ENCODE results near the gene PPTC7. TPM values are rescaled to one million over a fixed set of nuclear protein-coding genes. Genes with fewer than 3 reads are reported as not detected.
"Not testable (repeated sequence)": the region's sequence is repeated elsewhere in the genome, so short reads cannot be mapped to it uniquely, and the experiment has no call there.

Gene PPTC7, protein sequence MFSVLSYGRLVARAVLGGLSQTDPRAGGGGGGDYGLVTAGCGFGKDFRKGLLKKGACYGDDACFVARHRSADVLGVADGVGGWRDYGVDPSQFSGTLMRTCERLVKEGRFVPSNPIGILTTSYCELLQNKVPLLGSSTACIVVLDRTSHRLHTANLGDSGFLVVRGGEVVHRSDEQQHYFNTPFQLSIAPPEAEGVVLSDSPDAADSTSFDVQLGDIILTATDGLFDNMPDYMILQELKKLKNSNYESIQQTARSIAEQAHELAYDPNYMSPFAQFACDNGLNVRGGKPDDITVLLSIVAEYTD
- 10.3 TPM for total RNA-seq

DNA sequence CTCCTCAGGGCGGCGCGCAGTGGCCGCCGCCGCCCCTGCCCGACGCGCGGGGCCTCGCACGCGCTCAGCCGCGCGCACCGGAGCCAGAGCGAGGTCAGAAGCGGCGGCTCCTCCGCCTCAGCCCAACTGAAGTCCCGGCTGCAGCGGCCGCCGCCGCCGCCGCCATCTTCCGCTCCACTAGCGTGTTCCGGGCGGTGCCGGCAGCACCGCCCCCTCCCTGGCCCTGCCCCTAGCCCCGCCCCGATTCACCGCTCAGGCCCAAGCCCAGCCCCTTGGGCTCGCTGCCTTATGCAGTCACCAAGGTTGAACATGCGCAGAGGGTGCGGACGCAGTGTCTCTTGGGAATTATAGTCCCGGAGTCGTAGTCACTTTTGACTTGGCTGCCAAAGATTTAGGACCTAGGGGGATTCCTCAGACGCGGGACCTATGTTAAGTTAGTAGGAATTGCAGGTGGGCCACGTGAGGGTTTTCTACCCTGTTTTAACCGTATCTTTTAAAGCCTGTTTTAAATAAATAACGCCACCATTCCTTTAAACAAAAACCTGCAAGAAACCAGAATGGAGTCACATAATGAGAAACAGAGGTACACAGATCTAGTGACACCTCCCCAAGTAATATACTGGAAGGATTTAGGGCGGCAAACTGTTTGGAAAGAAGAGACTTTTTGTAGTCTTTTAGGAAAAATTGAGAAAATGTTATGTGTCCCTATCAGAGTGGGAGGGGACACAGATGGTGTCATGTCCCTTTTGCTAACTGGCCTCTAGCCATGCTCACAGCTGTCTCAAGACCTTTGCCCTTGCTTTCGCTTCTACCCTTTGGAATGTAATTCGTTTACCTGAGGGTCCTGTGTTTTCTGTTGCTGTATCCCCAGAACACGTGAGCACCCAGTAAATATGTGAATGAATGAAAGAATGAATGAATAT lies at the start of gene PPTC7:
Gene PPTC7, minus strand, starts transcription at position 182 of the 923 bp plus-strand sequence. CDS start 287 bp downstream, outside the sequence.
- peak; percentile 96 for DNase-seq

DNA sequence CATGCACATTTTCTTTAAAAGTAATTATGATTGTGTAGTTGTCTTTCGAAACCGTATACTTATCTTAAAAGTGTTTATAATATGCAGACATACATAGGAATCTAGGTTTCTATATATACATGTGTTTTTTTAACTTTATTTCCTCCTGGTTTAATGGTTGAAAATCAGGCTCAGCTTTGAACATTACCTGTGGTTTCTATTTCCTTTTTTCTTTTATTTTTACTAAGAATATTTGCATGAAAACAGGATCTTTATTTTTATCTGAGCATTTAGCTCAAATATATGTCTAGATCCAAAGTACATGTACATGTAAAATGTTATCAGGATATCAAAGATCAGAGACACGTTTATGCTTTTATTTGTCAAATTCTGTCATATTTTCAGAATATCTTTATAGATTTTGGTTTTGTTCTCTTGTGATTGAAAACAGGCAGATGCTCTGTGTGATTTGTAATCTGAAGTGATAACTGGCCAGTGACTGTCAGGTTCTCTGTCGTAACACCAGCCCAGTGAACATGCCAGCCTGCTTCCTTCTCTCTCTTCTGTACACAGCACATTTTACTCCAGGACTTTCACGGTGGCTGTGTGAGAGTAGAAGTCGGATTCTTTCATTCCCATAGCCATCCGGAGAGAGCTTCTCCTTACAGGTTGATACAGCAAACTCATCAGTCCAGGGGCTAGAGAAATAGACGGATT lies 44.5 kb upstream of the PPTC7 start:
- no peak for DNase-seq

GRCh38 chr12:110622582-110622981 lies 39.5 kb upstream of the PPTC7 start:
- no peak for DNase-seq

DNA sequence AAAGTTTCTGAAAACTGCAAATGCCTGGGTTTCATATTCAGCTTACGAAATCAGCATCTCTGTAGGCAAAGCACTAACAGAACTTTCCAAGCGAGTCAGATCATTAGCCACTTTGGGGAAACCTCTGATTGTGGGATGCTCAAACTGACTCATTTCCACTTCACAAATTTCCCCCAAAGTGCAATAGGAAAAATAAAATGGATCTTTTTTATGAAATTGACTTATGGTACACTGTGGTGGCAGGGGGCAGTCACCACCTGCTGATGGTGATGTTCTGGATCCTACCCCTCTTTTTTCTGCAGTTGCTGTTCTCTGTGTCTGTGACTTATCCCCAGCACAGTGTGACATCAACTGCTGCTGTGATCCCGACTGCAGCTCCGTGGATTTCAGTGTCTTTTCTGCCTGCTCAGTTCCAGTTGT lies 36.4 kb upstream of the PPTC7 start:
- no peak for DNase-seq

GRCh38 chr12:110616471-110617115 lies 33.5 kb upstream of the PPTC7 start:
- no peak for DNase-seq

DNA sequence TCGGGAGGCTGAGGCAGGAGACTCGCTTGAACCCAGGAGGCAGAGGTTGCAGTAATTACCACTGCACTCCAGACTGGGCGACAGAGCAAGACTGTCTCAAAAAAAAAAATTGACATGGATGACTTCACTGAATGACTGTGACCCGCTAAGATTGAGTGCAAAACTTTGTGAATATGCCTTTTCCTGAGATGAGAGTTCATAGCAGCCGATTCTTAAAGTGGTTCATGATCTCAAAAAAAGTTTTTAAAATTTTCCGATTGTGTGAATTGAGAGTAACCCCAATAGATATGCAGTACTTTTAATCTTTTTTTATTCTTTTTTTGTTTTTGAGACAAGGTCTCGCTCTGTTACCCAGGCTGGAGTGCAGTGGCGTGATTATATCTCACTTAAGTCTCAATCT lies 32.1 kb upstream of the PPTC7 start:
- no peak for DNase-seq

DNA sequence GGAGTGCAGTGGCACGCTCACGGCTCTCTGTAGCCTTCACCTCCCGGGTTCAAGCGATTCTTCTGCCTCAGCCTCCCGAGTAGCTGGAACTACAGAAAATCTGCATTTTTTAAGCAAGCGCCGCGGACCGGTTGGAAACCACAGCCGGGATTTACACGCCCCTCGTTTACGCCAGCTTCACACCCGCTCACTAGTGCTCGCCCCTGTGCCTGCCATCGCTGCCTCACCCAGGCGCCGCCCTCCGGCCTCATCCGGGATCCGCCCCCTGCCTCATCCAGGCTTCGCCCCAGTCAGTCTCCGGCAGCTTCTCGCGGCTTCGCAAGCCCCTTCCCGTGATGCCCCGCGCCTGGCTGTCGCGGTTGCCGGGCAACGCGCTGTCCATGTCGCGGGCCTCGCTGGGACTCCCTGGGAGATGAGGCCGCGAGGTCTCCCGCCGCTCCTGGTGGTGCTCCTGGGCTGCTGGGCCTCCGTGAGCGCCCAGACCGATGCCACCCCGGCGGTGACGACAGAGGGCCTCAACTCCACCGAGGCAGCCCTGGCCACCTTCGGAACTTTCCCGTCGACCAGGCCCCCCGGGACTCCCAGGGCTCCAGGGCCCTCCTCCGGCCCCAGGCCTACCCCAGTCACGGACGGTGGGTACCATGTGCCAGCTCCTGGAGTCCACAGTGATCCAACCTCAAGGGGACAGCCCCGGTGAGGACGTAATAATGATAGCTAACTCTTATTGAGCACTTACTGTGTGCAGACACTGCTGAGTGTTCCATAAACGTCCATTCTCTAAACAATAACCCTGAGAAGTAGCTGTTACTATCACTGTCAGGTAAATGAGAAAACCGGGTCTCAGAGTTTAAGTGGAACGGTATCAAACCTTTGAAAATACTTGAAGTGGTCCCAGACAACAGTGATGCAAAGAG lies 30.9 kb upstream of the PPTC7 start, which contains the start of gene TCTN1:
Gene TCTN1, plus strand, starts transcription at position 359 of the 914 bp plus-strand sequence. Its CDS starts 54 bp downstream, at position 413.
- peak; percentile 96 for DNase-seq

- DNase-seq = no peak
Observed at GRCh38 chr12:110613071-110613770, 30.1 kb upstream of the PPTC7 start.

DNA sequence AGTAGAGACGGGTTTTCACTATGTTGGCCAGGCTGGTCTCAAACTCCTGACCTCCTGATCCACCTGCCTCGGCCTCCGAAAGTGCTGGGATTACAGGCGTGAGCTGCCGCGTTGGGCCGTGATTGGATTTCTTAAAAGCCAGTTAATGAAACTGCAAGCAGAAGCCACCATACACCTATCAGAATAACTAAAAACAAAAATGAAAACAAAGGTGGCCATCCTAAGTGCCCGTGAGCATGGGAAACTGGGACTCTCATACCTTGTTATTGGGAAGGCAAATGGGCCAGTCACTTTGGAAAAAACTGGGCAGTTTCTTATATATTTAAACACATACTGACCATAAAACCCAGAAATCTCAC lies 23.1 kb upstream of the PPTC7 start:
- no peak for DNase-seq

- not testable (repeated sequence) for DNase-seq
Observed at GRCh38 chr12:110602085-110602814, 19.1 kb upstream of the PPTC7 start.

- no peak for DNase-seq
Observed at GRCh38 chr12:110600254-110600653, 17.1 kb upstream of the PPTC7 start.

DNA sequence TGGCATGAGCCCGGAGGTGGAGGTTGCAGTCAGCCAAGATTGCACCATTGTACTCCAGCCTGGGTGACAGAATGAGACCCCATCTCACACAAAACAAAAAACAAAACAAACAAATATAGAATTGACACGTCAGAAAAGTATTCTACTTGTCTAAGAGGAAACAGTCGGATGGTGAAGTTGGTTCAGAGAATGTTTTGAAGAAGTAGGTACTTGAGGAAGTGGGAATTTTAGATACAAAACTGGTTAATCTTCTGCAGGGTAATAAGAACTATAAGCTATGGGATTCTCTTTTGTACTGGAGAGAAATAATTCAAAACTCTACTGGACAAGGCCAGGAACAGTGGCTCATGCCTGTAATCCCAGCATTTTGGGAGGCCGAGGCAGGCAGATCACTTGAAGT lies 16.2 kb upstream of the PPTC7 start:
- DNase-seq = no peak

DNA sequence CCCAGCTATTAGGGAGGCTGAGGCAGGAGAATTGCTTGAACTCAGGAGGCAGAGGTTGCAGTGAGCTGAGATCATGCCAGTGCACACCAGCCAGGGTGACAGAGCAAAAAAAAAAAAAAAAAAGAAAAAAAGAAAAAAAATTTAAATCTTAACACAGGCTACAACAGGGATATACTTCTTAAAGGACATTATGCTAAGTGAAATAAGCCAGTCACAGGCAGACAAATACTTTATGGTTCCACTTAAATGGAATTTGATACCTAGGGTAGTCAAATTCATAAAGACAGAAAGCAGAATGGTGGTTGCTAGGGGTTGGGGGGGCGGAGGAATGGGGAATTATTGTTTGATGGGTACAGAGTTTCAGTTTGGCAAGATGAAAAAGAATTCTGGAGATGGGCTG lies 14.8 kb upstream of the PPTC7 start:
- no peak for DNase-seq

DNA sequence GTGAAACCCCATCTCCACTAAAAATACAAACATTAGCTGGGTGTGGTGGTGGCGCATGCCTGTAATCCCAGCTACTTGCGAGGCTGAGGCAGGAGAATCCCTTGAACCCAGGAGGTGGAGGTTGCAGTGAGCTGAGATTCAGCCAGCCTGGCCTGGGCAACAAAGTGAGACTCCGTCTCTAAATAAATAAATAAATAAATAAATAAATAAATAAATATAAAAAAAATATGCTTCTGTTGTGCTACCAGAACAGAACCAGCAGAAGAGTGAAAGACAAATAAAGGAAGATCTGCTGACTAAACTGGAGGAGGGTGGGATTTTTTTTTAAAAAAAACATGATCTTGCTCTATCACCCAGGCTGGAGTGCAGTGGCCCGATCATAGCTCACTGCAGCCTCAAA lies 9.8 kb upstream of the PPTC7 start:
- DNase-seq = not testable (repeated sequence)

DNA sequence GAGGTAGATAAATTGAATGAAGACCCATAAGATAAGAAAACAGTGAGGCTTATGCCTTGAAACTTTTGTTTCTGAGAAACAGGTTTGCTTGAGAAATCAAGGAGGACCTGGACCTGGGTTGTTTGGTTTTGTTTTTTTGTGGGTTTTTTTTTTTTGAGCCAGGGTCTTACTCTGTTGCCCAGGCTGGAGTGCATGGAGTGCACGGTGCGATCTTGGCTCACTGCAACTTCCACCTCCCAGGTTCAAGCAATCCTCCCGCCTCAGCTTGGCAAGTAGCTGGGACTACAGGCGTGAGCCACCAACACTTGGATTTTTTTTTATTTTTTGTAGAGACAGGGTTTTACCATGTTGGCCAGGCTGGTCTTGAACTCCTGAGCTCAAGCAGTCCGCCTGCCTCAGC lies 9.0 kb upstream of the PPTC7 start:
- DNase-seq = no peak

- DNase-seq = no peak
Observed at GRCh38 chr12:110591451-110592051, 8.4 kb upstream of the PPTC7 start.

DNA sequence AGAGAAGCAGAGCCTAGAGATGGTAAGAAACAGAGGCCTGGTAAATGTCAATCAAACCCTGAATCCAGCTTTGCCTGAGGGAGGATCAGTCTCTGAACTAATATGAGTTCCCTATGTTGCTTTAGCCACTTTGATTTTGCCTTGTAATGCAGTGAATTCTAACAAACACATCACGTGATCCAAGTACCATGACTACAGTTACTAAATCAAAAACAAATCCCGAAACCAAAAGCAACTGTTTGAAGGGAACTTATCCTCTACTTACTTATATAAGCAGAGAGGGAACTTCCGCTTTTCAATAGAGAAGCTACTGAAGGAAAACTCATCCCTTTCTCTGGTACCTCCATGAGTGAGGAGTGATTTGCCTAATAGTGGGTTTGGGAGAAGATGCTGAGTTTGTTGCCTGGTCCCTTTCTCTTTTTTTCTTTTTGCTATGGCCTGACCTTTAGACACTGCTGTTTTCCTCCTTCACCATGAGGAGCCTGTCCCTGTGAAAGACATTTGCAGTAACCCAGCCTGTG lies 7.7 kb upstream of the PPTC7 start:
- DNase-seq = no peak

DNA sequence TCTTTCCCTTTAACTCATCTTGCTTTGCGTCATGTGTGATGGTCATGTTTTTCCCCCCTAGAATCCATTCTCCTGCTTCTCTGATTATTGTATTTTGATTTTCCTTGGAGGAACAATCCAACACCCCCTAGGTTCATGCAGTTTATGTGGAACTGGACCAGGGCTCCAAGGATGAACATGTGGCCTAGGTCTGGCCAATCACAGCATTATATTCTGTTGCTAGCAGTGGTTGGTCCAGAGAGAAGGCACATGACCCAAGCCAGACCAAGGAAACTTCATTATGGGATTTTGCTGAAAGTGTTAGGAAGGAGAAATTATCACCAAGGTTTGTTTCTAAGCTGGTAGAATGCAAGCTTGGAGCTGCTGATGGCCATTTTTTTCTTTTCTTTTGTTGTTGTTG lies 6.9 kb upstream of the PPTC7 start:
- DNase-seq = no peak

DNA sequence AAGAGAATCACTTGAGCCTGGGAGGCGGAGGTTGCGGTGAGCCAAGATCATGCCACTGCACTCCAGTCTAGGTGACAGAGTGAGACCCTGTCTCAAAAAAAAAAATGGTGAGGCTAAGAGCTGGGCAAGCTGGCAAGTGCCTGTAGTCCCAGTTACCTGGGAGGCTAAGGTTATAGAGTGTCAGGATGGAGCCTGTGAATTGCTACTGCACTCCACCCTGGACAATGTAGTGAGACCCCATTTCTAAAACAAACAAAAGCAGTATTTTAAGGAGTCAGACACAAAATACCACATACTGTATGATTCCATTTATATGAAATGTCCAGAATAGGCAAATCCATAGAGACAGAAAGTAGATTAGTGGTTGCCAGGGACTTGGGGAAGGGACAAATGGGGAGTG lies 4.0 kb upstream of the PPTC7 start:
- not testable (repeated sequence) for DNase-seq
